ENCODE data around the gene RNF130.

DNA sequence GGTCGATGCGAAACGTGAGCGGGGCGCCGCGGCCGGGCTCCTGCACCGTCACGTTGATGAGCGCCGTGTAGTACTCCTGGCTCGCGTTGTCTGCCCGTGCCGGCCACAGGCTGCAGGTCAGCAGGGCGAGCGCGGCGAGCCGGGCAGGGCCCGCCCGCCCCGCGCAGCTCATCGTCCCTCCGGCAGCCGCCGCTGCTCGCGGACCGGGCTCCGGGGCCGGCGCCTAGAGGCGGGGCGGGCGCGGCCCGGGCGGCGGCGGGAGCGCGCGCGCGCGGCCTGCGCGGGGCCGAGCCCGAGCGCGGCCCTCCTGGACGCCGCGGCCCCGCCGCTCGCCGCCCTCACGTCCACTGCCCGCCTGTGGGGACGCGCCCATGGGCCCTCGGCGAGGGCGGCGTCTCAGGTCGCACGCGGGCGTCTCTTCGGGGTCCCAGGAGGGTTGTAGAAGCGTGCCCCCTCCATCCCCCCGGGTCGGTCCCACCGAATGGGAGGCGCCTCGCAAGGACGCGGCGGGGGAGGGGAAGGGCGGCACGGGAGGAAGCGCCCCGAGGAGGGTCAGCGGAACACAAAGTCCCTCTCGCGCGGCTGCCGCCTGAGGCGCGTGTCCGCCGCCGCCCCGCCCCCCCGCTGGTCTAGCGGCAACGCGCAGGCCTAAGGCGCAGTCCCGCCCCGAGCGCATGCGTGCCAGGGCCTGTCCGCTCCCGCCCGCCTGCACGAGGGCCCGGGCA lies at the start of gene RNF130:
- TF ChIP-seq, protein P1, sequence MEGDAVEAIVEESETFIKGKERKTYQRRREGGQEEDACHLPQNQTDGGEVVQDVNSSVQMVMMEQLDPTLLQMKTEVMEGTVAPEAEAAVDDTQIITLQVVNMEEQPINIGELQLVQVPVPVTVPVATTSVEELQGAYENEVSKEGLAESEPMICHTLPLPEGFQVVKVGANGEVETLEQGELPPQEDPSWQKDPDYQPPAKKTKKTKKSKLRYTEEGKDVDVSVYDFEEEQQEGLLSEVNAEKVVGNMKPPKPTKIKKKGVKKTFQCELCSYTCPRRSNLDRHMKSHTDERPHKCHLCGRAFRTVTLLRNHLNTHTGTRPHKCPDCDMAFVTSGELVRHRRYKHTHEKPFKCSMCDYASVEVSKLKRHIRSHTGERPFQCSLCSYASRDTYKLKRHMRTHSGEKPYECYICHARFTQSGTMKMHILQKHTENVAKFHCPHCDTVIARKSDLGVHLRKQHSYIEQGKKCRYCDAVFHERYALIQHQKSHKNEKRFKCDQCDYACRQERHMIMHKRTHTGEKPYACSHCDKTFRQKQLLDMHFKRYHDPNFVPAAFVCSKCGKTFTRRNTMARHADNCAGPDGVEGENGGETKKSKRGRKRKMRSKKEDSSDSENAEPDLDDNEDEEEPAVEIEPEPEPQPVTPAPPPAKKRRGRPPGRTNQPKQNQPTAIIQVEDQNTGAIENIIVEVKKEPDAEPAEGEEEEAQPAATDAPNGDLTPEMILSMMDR (IDR thresholded peaks at IDR 0.05; ENCODE audit: insufficient read depth, low read depth, low read length), result no peak
- TF ChIP-seq EZH2 (IDR thresholded peaks at IDR 0.05; ENCODE audit: insufficient read depth, low read length), result no peak

All from astrocyte (in vitro differentiated cells and primary cell).